ENCODE results near the gene BNC1. TPM values are rescaled to one million over a fixed set of nuclear protein-coding genes. Genes with fewer than 3 reads are reported as not detected.

BNC1 gene
- polyA plus RNA-seq, 1 donor from 2014 or later: not detected

- peak overlapping the region in 1 of 4 donors; percentile 30 for H3K4me3 Mint-ChIP-seq
- peaks cover 21% of the 10 kb centered on the region for H3K27me3 Mint-ChIP-seq
- no peaks in the 10 kb centered on the region for H3K4me1 Mint-ChIP-seq
- H3K27ac Mint-ChIP-seq: no peak overlapping the region
- H3K9me3 Mint-ChIP-seq: peaks cover 0 to 4% (median 2%) of the 10 kb centered on the region in 3 donors
- no peaks in the 10 kb centered on the region for H3K36me3 Mint-ChIP-seq
Measured at GRCh38 chr15:83305704-83306291, 21.3 kb upstream of the BNC1 start.

- H3K9me3 Mint-ChIP-seq: peaks cover 0 to 4% (median 2%) of the 10 kb centered on the region in 3 donors
- H3K27ac Mint-ChIP-seq: no peak overlapping the region
- H3K36me3 Mint-ChIP-seq: no peaks in the 10 kb centered on the region
- H3K27me3 Mint-ChIP-seq: peaks cover 20% of the 10 kb centered on the region
- H3K4me1 Mint-ChIP-seq: no peaks in the 10 kb centered on the region
- peak overlapping the region in 1 of 4 donors; percentile 30 for H3K4me3 Mint-ChIP-seq
Measured at GRCh38 chr15:83304861-83305703, 20.6 kb upstream of the BNC1 start.

- peaks cover 20% of the 10 kb centered on the region for H3K27me3 Mint-ChIP-seq
- peaks cover 0 to 4% (median 2%) of the 10 kb centered on the region in 3 donors for H3K9me3 Mint-ChIP-seq
- H3K4me3 Mint-ChIP-seq: no peak overlapping the region
- H3K27ac Mint-ChIP-seq: no peak overlapping the region
- H3K4me1 Mint-ChIP-seq: no peaks in the 10 kb centered on the region
- no peaks in the 10 kb centered on the region for H3K36me3 Mint-ChIP-seq
Measured at GRCh38 chr15:83303535-83303934, 19.1 kb upstream of the BNC1 start.

GRCh38 chr15:83300826-83301225 is 16.4 kb upstream of the BNC1 start:
- H3K36me3 Mint-ChIP-seq: no peaks in the 10 kb centered on the region
- H3K4me1 Mint-ChIP-seq: no peaks in the 10 kb centered on the region
- H3K27me3 Mint-ChIP-seq: peaks cover 18% of the 10 kb centered on the region
- H3K4me3 Mint-ChIP-seq: no peak overlapping the region
- H3K9me3 Mint-ChIP-seq: peaks cover 0 to 4% (median 2%) of the 10 kb centered on the region in 3 donors
- no peak overlapping the region for H3K27ac Mint-ChIP-seq

- Mint-ChIP-seq H3K36me3 (no peaks in the 10 kb centered on the region), H3K9me3 (peaks cover 0 to 4% (median 2%) of the 10 kb centered on the region in 3 donors), H3K4me3 (no peak overlapping the region), H3K4me1 (no peaks in the 10 kb centered on the region), H3K27ac (no peak overlapping the region), H3K27me3 (peaks cover 11% of the 10 kb centered on the region)
Measured at GRCh38 chr15:83299462-83299861, 15.0 kb upstream of the BNC1 start.

GRCh38 chr15:83295417-83295816 is 11.0 kb upstream of the BNC1 start:
- no peak overlapping the region for H3K27ac Mint-ChIP-seq
- H3K4me3 Mint-ChIP-seq: no peak overlapping the region
- no peaks in the 10 kb centered on the region for H3K4me1 Mint-ChIP-seq
- H3K36me3 Mint-ChIP-seq: no peaks in the 10 kb centered on the region
- no peaks in the 10 kb centered on the region for H3K9me3 Mint-ChIP-seq
- H3K27me3 Mint-ChIP-seq: peaks cover 7% of the 10 kb centered on the region

- peaks cover 7% of the 10 kb centered on the region for H3K27me3 Mint-ChIP-seq
- H3K9me3 Mint-ChIP-seq: no peaks in the 10 kb centered on the region
- no peak overlapping the region for H3K27ac Mint-ChIP-seq
- H3K4me1 Mint-ChIP-seq: no peaks in the 10 kb centered on the region
- H3K4me3 Mint-ChIP-seq: no peak overlapping the region
- no peaks in the 10 kb centered on the region for H3K36me3 Mint-ChIP-seq
Measured at GRCh38 chr15:83293201-83293600, 8.7 kb upstream of the BNC1 start.

GRCh38 chr15:83292317-83292716 is 7.9 kb upstream of the BNC1 start:
- Mint-ChIP-seq H3K4me3 (no peak overlapping the region), H3K36me3 (no peaks in the 10 kb centered on the region), H3K27me3 (peaks cover 12% of the 10 kb centered on the region), H3K27ac (no peak overlapping the region), H3K4me1 (no peaks in the 10 kb centered on the region), H3K9me3 (no peaks in the 10 kb centered on the region)

GRCh38 chr15:83290236-83290635 is 5.8 kb upstream of the BNC1 start:
- Mint-ChIP-seq H3K27me3 (peaks cover 23% of the 10 kb centered on the region), H3K27ac (no peak overlapping the region), H3K36me3 (no peaks in the 10 kb centered on the region)

GRCh38 chr15:83289160-83289559 is 4.7 kb upstream of the BNC1 start:
- no peaks in the 10 kb centered on the region for H3K36me3 Mint-ChIP-seq

More at GRCh38 chr15:83290236-83290635, 5.8 kb upstream of the BNC1 start:
- Mint-ChIP-seq H3K4me1 (peaks cover 0 to 7% (median 1%) of the 10 kb centered on the region in 3 donors), H3K9me3 (peaks cover 0 to 2% (median 0%) of the 10 kb centered on the region in 3 donors), H3K4me3 (no peak overlapping the region)

GRCh38 chr15:83288381-83288801 is 3.9 kb upstream of the BNC1 start:
- Mint-ChIP-seq H3K27ac (no peak overlapping the region), H3K9me3 (peaks cover 0 to 2% (median 0%) of the 10 kb centered on the region in 3 donors), H3K4me1 (peaks cover 0 to 7% (median 1%) of the 10 kb centered on the region in 3 donors), H3K36me3 (no peaks in the 10 kb centered on the region), H3K4me3 (no peak overlapping the region), H3K27me3 (peaks cover 31% of the 10 kb centered on the region)

More at GRCh38 chr15:83289160-83289559, 4.7 kb upstream of the BNC1 start:
- Mint-ChIP-seq H3K27me3 (peaks cover 26% of the 10 kb centered on the region), H3K9me3 (peaks cover 0 to 2% (median 0%) of the 10 kb centered on the region in 3 donors), H3K4me1 (peaks cover 0 to 7% (median 1%) of the 10 kb centered on the region in 3 donors), H3K4me3 (no peak overlapping the region), H3K27ac (no peak overlapping the region)

- Mint-ChIP-seq H3K4me3 (no peak overlapping the region), H3K9me3 (peaks cover 0 to 2% (median 0%) of the 10 kb centered on the region in 3 donors), H3K4me1 (peaks cover 0 to 7% (median 6%) of the 10 kb centered on the region in 3 donors), H3K27ac (no peak overlapping the region), H3K27me3 (peaks cover 34% of the 10 kb centered on the region), H3K36me3 (no peaks in the 10 kb centered on the region)
Measured at GRCh38 chr15:83287541-83288027, 3.1 kb upstream of the BNC1 start.

- H3K4me3 Mint-ChIP-seq: no peak overlapping the region
- H3K4me1 Mint-ChIP-seq: peaks cover 0 to 7% (median 6%) of the 10 kb centered on the region in 3 donors
- H3K27ac Mint-ChIP-seq: peak overlapping the region in 1 of 3 donors; percentile 67
- H3K27me3 Mint-ChIP-seq: peaks cover 39% of the 10 kb centered on the region
- no peaks in the 10 kb centered on the region for H3K36me3 Mint-ChIP-seq
- H3K9me3 Mint-ChIP-seq: peaks cover 0 to 2% (median 0%) of the 10 kb centered on the region in 3 donors
Measured at GRCh38 chr15:83285979-83286553, 1.6 kb upstream of the BNC1 start.

- peaks cover 0 to 7% (median 6%) of the 10 kb centered on the region in 3 donors for H3K4me1 Mint-ChIP-seq
- no peak overlapping the region for H3K27ac Mint-ChIP-seq
- H3K36me3 Mint-ChIP-seq: no peaks in the 10 kb centered on the region
- peaks cover 0 to 2% (median 0%) of the 10 kb centered on the region in 3 donors for H3K9me3 Mint-ChIP-seq
- H3K4me3 Mint-ChIP-seq: no peak overlapping the region
- H3K27me3 Mint-ChIP-seq: peaks cover 46% of the 10 kb centered on the region
Measured at GRCh38 chr15:83285284-83285978, 967 bp upstream of the BNC1 start.
